ENCODE results near the gene AKAP5.

AKAP5 gene

GRCh38 chr14:64442300-64442988 lies 22.9 kb upstream of the AKAP5 start:
- CTCF ChIA-PET = no interaction called here
- POLR2A ChIA-PET = no interaction called here
- DNase-seq (ENCODE audit: extremely low spot score) = no peak
- TF ChIP-seq BHLHE40 (IDR thresholded peaks at IDR 0.05; ENCODE audit: borderline replicate concordance) = no peak

- CTCF ChIA-PET = no interaction called here
Observed at GRCh38 chr14:64444140-64444539, 21.2 kb upstream of the AKAP5 start.

GRCh38 chr14:64444984-64445845 lies 20.1 kb upstream of the AKAP5 start:
- TF ChIP-seq ELF4 (IDR thresholded peaks at IDR 0.05) = no peak
- TF ChIP-seq BHLHE40 (IDR thresholded peaks at IDR 0.05; ENCODE audit: borderline replicate concordance) = no peak
- no peak for TF ChIP-seq FOXM1 (IDR thresholded peaks at IDR 0.05; ENCODE audit: borderline replicate concordance)
- no peak for TF ChIP-seq FOXA1 (IDR thresholded peaks at IDR 0.05)
- no peak for TF ChIP-seq PKNOX1 (IDR thresholded peaks at IDR 0.05)
- TF ChIP-seq SUZ12 (IDR thresholded peaks at IDR 0.05) = no peak
- ChIA-PET CTCF (interaction anchor here (1.3 kb wide), 1 partner anchor 15 kb away, joined by 4 read pairs; no protein-coding TSS in a partner anchor), POLR2A (no interaction called here)
- no peak for DNase-seq (ENCODE audit: extremely low spot score)

More at GRCh38 chr14:64444140-64444539, 21.2 kb upstream of the AKAP5 start:
- no peak for TF ChIP-seq ARNT (IDR thresholded peaks at IDR 0.05)
- no peak for TF ChIP-seq FOXK2 (IDR thresholded peaks at IDR 0.05)
- TF ChIP-seq HDGF (IDR thresholded peaks at IDR 0.05; ENCODE audit: borderline replicate concordance) = no peak
- TF ChIP-seq ZNF384 (IDR thresholded peaks at IDR 0.05) = no peak
- TF ChIP-seq L3MBTL2 (conservative IDR thresholded peaks at IDR 0.05) = no peak
- TF ChIP-seq NFRKB (IDR thresholded peaks at IDR 0.05) = no peak
- TF ChIP-seq PKNOX1 (IDR thresholded peaks at IDR 0.05) = no peak
- TF ChIP-seq SUZ12 (IDR thresholded peaks at IDR 0.05) = no peak
- TF ChIP-seq TARDBP (IDR thresholded peaks at IDR 0.05) = no peak
- TF ChIP-seq FOXM1 (IDR thresholded peaks at IDR 0.05; ENCODE audit: borderline replicate concordance) = no peak
- TF ChIP-seq FOXA1 (IDR thresholded peaks at IDR 0.05) = no peak
- TF ChIP-seq LEF1 (IDR thresholded peaks at IDR 0.05; ENCODE audit: borderline replicate concordance) = no peak
- TF ChIP-seq SP1 (IDR thresholded peaks at IDR 0.05) = no peak
- no peak for TF ChIP-seq BHLHE40 (IDR thresholded peaks at IDR 0.05; ENCODE audit: borderline replicate concordance)
- TF ChIP-seq ELF4 (IDR thresholded peaks at IDR 0.05) = no peak
- TF ChIP-seq CTBP1 (IDR thresholded peaks at IDR 0.05; ENCODE audit: borderline replicate concordance) = no peak
- no peak for DNase-seq (ENCODE audit: extremely low spot score)
- POLR2A ChIA-PET = interaction anchor here (1.3 kb wide), 1 partner anchor 56 kb away, joined by 3 read pairs; the partner anchor contains the start of gene MTHFD1

- POLR2A ChIA-PET = no interaction called here
- CTCF ChIA-PET = no interaction called here
- TF ChIP-seq PKNOX1 (IDR thresholded peaks at IDR 0.05) (no peak), LEF1 (IDR thresholded peaks at IDR 0.05; ENCODE audit: borderline replicate concordance) (no peak), L3MBTL2 (conservative IDR thresholded peaks at IDR 0.05) (no peak), HDGF (IDR thresholded peaks at IDR 0.05; ENCODE audit: borderline replicate concordance) (no peak), ARNT (IDR thresholded peaks at IDR 0.05) (no peak), TARDBP (IDR thresholded peaks at IDR 0.05) (no peak), BHLHE40 (IDR thresholded peaks at IDR 0.05; ENCODE audit: borderline replicate concordance) (no peak), NFRKB (IDR thresholded peaks at IDR 0.05) (no peak), ELF4 (IDR thresholded peaks at IDR 0.05) (no peak), SP1 (IDR thresholded peaks at IDR 0.05) (no peak), ZNF384 (IDR thresholded peaks at IDR 0.05) (no peak), FOXA1 (IDR thresholded peaks at IDR 0.05) (no peak), FOXM1 (IDR thresholded peaks at IDR 0.05; ENCODE audit: borderline replicate concordance) (no peak), FOXK2 (IDR thresholded peaks at IDR 0.05) (no peak), SUZ12 (IDR thresholded peaks at IDR 0.05) (no peak), CTBP1 (IDR thresholded peaks at IDR 0.05; ENCODE audit: borderline replicate concordance) (no peak)
- no peak for DNase-seq (ENCODE audit: extremely low spot score)
Observed at GRCh38 chr14:64447876-64448670, 17.2 kb upstream of the AKAP5 start.

GRCh38 chr14:64450255-64450654 lies 15.0 kb upstream of the AKAP5 start:
- no peak for TF ChIP-seq CTBP1 (IDR thresholded peaks at IDR 0.05; ENCODE audit: borderline replicate concordance)
- no peak for TF ChIP-seq HDGF (IDR thresholded peaks at IDR 0.05; ENCODE audit: borderline replicate concordance)
- TF ChIP-seq NFRKB (IDR thresholded peaks at IDR 0.05) = no peak
- no peak for TF ChIP-seq TARDBP (IDR thresholded peaks at IDR 0.05)
- no peak for TF ChIP-seq ELF4 (IDR thresholded peaks at IDR 0.05)
- TF ChIP-seq ARNT (IDR thresholded peaks at IDR 0.05) = no peak
- no peak for TF ChIP-seq L3MBTL2 (conservative IDR thresholded peaks at IDR 0.05)
- TF ChIP-seq ZNF384 (IDR thresholded peaks at IDR 0.05) = no peak
- TF ChIP-seq FOXM1 (IDR thresholded peaks at IDR 0.05; ENCODE audit: borderline replicate concordance) = no peak
- TF ChIP-seq SP1 (IDR thresholded peaks at IDR 0.05) = no peak
- TF ChIP-seq SUZ12 (IDR thresholded peaks at IDR 0.05) = no peak
- TF ChIP-seq PKNOX1 (IDR thresholded peaks at IDR 0.05) = no peak
- no peak for TF ChIP-seq FOXK2 (IDR thresholded peaks at IDR 0.05)
- no peak for TF ChIP-seq LEF1 (IDR thresholded peaks at IDR 0.05; ENCODE audit: borderline replicate concordance)
- no peak for TF ChIP-seq BHLHE40 (IDR thresholded peaks at IDR 0.05; ENCODE audit: borderline replicate concordance)
- TF ChIP-seq FOXA1 (IDR thresholded peaks at IDR 0.05) = no peak
- ChIA-PET CTCF (no interaction called here), POLR2A (no interaction called here)
- no peak for DNase-seq (ENCODE audit: extremely low spot score)

Measured in HEK293T (cell line).